ENCODE results near the gene SND1.

GRCh38 chr7:127765150-127765549 lies 113.2 kb downstream of the SND1 start:
- TF ChIP-seq CTCF (IDR thresholded peaks at IDR 0.05 in 8 of 11, conservative IDR thresholded peaks at IDR 0.05 in 3 of 11) (no peak), POLR2AphosphoS5 (IDR thresholded peaks at IDR 0.05) (no peak), POLR2A (IDR thresholded peaks at IDR 0.05) (no peak)
